Activated CD4-positive, alpha-beta T cell treated with anti-CD3 and anti-CD28 coated beads, Interleukin-2, amount 50 U/mL, for 24 hours (primary cell): ENCODE results near the gene ALDH1L2.

Source experiments
- DNase-seq, 2 donors: peaks; one replicate each; pipeline ENCODE4 v3.0.0-alpha.2; 2020; ENCODE audit warnings: low read depth in 1 of 2, low spot score in 1 of 2

ALDH1L2 gene

DNA sequence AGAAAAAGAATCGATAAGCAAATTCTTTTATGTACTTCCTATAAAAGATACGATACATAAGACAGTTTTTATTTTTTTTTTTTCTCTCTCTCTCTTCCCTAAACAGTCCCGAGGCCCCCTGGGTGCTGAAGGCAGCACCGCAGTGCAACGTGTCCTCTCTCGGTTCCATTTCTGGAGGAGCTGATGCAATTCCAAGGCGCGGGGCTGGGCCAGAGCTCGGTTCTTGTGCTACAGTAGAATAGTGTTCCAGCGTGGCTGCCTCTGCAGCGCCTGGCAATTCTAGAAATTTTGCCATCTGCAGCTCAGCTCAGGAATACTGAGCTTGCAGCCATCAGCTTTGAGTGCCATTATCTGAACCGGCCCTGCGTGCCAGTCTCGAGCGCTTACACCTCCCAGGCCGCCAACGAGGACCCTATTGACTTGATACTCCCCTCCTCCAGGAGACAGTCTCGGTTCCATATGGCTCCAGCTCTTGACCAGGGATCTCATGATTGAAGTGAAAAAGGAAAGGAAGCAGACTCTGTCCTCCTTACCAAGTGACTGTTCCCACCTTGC lies 630 bp downstream of the ALDH1L2 start:
- DNase-seq = no peak

DNA sequence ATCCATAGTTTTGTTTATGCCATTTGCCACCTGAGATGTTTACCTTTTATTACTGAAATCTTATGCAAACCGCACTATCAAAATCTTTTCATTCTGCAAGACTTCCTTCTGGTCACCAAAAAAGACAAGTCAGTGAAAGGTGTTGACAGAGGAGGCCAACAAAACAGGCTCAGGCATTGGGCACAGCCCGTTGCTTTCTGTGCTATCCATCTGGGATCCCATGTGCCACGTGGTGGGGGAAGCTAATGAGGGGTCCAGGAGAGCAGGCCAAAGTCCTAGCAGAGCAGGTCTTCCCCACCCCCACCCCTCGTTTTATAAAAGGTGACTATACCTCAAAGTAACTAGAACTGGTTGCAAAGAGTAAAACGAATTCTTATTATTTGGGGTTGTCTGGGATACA lies 1.2 kb downstream of the ALDH1L2 start:
- no peak for DNase-seq

DNA sequence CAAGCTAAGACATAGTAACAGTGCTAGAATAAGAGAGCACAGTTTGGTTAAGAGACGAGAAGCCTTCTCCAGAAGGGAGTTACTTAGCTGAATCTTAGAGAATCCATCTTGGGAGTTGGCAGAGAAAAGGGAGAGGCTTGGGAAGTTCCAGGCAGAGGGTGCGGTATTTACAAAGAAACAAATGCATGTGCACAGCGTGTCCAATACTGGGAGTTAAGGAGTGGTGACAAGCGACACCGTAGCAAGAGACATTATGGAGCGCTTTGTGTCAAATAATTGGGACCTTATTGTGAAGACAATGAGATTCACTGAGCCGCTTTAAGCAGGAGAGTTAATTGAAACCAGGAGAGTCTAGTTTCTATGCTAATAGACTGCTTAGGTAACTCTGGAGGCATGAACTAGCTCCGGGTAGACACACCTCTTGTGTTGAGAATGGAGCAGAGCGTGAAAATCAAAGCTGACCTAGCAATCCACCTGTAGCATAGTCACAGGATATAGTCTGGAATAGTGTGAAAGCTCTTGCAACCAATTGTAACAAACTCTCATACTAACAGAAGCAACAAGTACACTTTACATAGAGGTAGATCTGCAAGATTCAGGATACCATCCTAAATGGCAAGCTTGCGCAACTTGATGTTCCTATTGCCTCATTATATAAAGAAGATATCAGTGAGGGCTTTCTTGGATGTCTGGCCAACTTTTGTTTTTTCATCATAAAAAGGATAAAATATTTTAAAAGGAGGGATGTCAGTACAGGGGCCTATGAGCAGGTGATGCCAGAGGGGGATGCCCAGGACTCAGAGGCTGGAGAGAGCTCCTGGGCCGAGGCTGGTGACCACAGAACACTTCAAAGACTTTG lies 5.3 kb downstream of the ALDH1L2 start:
- no peak for DNase-seq

DNA sequence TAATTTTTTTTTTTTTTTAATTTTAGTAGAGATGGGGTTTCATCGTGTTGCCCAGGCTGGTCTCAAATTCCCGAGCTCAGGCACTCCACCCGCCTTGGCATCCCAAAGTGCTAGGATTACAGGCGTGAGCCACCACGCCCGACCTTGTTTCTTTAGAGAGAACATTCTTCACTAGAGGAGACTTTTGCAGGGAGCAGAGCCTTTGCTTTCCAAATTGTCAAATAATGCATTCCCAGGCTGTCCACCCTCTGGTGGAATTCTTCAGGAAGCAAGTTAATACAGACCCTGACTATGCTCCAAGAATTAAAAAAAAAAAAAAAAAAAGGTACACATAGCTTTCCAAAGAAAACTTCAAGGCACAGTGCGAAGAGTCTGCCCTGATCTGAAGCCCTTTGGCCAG lies 6.8 kb downstream of the ALDH1L2 start:
- DNase-seq = no peak

DNA sequence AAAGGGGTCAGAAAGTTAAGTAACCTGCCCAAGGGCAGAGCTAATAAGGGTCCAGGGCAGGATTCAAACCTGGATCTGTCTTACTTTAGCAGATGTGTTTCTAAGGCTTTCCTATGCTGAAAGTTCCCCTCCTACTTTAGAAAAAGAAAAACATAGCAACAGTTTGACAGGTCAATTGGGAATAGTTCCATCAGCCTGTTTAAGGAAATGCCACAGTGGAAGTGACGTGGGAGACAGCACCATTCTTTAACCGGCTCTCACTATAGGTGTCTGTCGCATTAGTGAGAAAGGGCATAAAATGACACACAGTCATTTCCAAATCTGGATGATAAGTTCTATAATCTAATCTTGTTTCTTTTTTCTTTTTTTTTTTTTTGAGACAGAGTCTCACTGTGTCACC lies 7.3 kb downstream of the ALDH1L2 start:
- no peak for DNase-seq

DNA sequence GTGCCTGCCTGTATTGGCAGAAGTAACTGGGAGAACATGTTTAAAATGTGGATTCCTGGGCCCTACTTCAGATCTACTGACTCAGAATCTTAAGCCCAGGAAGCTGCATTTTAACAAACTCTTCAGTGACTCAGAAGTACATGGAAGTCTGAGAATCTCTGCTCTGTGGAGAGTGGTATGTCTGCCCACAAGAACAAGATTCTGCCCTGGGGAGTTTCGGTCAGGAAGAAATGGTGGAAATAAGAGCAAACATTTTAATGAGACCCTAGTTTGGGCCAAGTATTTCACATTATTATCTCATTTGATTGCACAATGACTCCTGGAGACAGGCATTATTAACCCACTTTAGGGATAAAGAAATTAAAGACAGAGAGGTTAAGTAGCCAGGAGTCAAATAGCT lies 8.2 kb downstream of the ALDH1L2 start:
- no peak for DNase-seq

DNA sequence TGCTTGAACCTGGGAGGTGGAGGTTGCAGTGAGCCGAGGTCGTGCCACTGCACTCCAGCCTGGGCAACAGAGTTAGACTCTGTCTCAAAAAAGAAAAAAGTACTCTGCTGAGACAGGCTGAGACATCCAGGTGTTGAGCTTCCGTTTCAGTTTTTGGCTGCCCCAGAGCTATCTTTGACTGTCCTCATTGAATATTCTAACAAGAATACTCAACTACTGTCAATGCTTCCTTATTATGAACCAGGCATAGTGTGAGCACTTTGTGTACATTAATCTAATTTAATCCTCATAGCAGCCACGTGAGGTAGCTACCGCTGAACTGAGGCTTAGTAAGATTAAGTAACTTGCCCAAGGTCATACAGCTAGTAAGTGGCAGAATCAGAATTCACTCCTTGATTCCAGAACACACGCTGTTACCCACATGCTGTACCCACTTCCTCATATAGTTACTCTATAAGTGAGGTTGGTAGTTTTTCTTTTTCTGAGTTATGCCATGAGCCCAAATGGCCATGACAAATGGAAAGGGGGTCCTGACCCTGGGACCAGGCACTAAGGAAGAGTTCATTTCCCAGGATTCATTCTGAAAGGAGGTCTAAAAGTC lies 11.3 kb downstream of the ALDH1L2 start:
- DNase-seq = no peak

DNA sequence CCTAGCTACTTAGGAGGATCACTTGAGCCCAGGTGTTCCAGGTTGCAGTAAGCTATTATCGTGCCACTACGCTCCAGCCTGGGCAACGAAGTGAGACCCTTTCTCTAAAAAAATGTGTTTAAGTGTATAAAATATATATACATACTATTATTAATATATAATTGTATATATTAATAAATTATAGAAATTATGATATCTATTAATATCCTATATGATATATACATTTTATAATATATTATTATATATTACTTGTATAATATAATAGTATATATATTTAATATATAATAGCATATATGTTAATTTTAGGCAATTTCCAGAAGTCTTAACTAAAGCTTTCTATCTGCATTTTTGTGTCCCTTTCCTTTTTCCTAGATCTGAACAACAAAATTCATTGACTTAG lies 12.3 kb downstream of the ALDH1L2 start:
- DNase-seq = no peak

DNA sequence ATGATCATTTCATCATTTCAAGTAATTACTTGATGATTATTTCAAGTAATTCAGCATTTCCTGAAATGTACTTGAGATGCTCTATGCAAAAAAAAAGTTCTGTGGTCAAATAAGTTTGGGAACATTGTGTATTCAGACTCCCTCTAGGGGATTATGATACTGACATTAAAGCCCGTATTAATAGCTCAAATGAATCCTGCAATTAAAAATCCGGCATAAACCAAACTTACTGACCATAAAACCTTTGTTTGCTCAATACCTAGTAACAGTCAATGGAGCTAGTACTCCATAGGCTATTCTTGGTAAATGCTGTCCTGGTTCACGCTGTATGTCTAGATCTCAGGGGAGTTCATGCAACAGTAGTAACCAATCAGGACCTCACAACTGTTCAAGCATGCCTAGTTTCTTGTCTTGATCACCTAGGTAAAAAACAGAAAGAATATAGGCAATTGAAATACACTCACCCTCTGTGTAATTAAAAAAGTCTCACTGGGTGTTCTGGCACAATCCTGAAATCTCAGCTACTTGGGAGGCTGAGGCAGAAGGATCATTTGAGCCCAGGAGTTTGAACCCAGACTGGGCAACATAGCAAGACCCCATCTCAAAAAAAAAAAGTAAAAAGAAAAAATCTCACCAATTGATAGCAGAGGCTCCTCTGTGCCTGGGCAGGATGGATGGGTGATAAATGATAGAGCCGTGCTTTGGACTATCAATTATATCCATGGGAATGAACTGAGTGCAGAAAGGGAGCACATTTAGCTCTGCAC lies 14.1 kb downstream of the ALDH1L2 start:
- no peak for DNase-seq

DNA sequence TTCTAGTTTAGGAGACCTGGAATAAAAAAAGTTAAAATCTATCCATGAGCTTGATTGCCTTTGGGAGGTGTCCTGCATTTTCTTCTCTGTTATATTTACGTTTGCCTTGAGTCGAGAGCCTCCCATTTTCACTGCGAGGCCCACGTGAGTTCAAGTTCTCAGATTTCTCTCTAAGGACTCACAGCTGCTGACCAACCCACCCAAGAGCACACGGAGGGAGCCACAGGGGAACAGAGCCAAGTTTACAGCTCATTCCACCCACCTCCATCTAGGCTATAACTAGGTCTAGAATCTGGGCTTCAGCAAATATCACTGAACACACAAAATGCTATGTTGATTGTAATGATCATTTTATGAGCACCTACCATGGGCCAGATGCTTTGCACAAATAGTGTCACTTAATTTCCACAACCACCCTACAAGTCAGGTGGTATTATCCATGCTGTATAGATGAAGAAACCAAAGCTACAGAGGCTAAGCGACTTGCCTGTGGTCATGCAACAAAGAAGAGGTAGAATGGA lies 16.7 kb downstream of the ALDH1L2 start:
- no peak for DNase-seq

DNA sequence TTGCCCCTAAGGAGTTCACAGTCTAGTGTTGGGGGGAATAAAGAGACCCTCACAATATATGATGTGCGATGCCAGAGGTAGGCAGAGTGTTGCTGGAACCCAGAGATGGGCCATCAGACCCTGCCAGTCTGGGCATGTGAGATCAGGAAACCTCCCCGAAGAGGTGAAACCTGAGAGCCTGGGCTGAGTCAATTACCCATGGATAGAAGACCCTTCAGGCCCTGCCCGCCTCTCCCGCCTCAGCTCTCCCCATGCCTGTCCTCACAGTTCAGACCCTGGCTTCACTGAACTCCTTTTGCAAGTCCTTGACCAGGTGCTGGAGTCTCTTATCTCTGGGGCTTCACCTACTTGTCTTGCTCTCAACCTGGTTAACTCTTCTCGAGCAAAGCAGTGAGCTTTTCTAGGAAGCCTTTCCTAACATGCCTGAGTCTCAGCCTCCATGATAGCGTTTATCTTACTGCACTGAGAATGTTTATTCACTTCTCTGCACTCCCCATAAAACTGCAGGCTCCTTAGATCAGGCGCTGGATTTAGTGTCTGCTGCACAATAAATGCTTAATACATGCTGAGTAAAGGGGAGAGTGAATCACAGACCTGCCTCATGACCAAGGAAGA lies 19.6 kb downstream of the ALDH1L2 start:
- DNase-seq = no peak

DNA sequence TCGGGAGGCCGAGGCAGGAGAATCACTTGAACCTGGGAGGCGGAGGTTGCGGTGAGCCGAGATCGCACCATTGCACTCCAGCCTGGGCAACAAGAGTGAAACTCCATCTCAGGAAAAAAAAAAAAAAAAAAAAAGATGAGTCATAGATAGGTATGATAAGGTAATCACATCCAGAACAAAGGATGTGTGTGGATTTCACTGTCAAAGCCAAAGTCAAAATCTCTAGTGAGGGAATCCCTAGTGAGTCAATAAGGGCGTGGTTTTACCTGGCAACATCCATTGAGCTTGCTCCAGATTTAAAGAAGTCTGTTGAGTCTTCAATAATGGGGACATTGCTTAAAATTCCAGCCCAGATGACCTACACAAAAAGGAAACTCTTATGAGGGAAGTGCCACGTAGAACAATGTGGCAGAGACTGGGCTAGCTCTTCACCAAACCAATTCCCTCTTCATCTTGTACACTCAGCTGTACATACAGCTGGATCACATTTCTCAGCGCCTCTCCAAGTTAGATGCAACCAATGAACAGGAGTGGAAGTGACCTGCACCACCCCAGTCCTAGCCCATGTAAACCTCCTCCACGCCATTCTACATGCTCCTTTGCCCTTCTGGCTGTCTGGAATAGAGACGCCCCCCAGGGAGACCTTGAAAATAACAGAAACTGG lies 23.4 kb downstream of the ALDH1L2 start:
- DNase-seq = no peak

DNA sequence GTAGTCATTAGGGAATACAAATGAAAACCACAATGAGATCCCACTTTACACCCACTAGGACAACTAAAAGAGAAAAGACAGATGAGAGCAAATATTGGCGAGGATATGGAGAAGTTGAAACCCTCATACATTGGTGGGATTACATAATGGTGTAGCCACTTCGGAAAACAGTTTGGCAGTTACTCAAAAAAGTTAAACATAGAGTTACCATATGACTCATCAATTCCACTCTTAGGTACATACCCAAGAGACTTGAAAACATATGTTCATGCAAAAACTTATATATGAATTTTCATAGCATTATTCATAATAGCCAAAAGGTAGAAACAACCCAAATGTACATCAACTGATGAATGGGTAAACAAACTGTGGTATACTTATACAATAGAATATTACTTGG lies 27.1 kb downstream of the ALDH1L2 start:
- no peak for DNase-seq

DNA sequence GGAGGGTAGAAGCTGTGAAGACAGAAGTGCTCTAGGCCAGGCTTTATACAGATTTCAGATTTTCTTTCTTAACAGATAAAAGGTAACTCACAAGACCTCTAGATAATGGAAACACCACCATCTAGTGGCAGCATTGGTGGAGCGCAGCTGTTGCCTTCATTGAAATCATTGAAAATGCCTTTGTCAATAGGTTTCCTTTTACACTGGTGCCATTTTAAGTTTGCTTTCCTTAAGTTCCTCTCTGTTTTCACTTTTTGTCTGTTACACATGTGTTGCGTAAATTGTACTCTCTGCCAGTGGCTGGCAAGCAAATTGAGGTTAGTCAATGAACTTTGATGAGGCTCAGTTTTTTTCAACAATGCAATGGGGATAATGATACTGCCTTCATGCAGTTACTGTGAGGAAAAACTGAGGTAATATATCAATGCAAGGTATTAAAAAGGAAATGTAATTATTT lies 31.1 kb downstream of the ALDH1L2 start:
- DNase-seq = peak; percentile 53 to 74

DNA sequence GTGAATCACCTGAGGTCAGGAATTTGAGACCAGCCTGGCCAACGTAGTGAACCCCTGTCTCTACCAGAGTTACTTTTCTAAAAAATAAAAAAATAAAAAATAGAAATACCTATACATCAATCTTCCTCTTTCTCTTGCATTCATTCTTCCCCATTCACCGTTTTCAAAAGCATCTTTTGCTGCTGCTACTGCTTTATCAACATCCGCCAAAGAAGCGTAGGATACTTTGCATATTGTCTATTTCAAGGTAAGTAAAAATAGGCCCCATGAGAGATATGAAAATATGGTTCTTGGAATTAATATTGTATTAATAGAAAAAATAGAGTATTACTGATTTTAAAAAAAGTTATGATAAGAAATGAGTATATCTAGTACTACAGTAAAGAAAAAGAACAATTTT lies 32.3 kb downstream of the ALDH1L2 start:
- no peak for DNase-seq

DNA sequence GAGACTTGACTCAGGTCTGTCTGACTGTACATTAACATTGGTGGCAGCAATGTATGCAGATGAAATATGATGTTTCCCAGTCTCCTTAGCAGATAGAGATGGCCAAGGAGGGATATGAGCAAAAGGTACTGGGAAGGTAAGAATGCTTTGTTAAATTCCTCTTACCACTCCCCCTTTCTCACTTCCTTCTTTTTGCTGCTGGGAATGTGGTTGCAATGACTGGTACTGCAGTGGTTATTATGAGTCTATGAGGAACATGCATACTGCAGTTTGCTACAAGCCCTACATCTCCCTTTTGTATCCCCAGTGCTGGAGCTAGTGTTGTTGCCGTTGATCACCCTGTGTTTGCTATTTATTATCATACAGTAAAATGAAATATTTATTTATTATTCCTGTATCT lies 35.9 kb downstream of the ALDH1L2 start:
- no peak for DNase-seq

DNA sequence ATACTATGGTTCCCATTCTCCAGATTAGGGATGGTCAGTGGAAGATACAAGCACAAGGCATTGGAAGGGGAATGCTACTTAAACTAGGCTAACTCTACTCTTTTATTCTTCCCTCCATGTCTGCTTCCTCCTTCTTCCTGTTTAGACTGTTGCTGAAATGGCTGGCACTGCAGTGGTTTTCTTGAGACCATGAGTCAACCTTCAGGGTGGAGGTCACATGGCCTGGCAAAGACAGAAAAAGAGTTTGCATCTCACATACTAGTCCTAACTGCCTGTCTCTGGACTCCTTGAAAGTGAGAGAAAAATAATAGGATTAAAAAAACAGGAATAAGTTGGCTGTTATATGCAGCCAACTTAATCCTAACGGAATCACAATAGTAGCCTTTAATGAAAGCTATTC lies 37.0 kb downstream of the ALDH1L2 start:
- no peak for DNase-seq

DNA sequence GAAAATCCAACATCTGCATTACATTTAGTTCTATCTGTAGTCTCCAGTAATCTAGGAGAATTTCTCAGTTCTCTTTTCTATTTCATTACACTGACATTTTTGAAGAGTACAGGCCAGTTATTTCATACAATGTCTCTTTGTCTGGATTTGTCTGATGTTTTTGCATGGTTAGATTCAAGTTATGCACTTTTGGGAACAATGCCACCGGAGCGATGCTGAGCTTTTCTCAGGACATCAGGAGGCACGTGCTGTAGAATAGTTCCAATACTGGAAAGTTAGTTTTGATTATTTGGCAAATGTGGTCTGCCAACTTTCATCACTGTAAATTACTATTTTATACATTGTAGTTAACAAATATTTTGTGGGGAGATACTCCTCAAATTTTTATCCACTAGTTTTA lies 43.1 kb downstream of the ALDH1L2 start:
- no peak for DNase-seq

DNA sequence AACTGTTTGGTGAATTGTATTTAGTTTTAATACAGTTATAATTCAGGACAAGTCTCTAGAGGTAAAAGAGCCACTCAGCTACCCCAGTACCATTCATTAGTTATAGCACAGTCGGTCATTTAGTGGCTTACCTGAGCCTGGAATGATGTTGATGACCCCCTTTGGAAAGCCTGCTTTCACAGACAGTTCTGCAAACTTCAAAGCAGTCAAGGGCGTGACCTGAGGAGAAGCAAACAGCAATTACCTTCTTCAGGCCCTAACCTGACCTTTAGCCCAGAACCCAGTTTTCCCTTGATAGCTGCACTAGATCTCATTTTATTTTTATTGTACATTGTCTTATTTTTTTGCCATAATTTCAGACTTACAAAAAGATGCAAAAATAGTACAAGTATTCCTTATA lies 43.8 kb downstream of the ALDH1L2 start:
- DNase-seq = no peak

DNA sequence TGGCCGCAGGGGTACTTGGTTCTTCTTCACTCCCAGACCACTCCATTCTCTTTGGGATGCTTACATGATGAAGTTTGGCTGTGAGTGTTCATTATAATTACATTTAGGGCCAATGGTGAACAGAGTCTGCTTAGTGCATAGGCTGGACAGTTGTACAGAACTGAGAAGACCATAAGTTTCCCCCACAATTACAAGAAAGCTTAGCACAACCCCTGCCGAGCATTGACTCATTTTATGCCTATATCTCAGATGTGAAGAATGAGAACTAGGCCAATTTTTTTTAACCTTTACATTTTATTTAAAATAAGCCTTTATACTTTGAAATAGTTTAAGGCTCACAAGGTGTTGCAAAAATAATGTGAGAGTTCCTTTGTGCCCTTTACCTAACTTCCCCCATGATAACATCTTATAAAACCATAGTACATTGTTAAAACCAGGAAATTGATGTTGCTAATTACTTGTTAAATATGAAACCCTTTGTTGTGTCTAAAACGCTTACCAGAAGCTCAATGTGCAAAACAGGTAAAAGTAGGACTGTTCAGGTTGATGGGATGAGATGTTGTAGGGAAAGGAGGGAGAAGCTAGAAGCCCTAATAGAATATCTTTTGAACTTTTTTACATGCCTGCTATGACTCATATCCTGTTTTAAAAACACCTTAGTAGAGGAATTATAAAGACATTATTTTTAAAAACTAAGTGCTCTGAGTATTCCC lies 47.2 kb downstream of the ALDH1L2 start:
- DNase-seq = no peak
